Type B pancreatic cell (in vitro differentiated cells): ENCODE measurements around the gene PODXL2. TPM values are rescaled to one million over a fixed set of nuclear protein-coding genes. Genes with fewer than 3 reads are reported as not detected.

Experiments used
- DNase-seq: peaks from one replicate; pipeline ENCODE4 v3.0.0; 2021; ENCODE audit warnings: mixed read lengths; ENCODE audit not compliant: unreplicated experiment; ENCODE audit errors: extremely low spot score
- H3K27ac Mint-ChIP-seq: 2 replicates; pipeline ENCODE4 v1.8.0; 2021; ENCODE audit warnings: mild to moderate bottlenecking, mixed read lengths
- H3K27me3 Mint-ChIP-seq: 2 replicates; pipeline ENCODE4 v1.8.0; 2021; ENCODE audit warnings: mixed read lengths
- H3K36me3 Mint-ChIP-seq: 2 replicates; pipeline ENCODE4 v1.8.0; 2021; ENCODE audit warnings: mixed read lengths
- H3K4me1 Mint-ChIP-seq: one replicate; pipeline ENCODE4 v1.8.0; 2021; ENCODE audit warnings: mixed read lengths; ENCODE audit not compliant: unreplicated experiment
- H3K4me3 Mint-ChIP-seq: 2 replicates; pipeline ENCODE4 v1.8.0; 2021; ENCODE audit warnings: mild to moderate bottlenecking, mixed read lengths
- H3K9me3 Mint-ChIP-seq: 2 replicates; pipeline ENCODE4 v1.8.0; 2021; ENCODE audit warnings: mixed read lengths
- CTCF ChIP-seq: fragments of 200-600 bp; sonication (generic); conservative IDR thresholded peaks from 2 replicates; pipeline ENCODE4 v1.5.0; 2021; ENCODE audit warnings: antibody characterized with exemption, mild to moderate bottlenecking
- total RNA-seq: library from RNA; stranded (reverse); gene quantifications from 2 replicates; pipeline ENCODE4 v1.2.1, GENCODE V29; 2021; ENCODE audit warnings: low replicate concordance

PODXL2 gene
- total RNA-seq, 1 donor from 2014 or later, result 48.9 TPM

GRCh38 chr3:127632035-127632820, 3.2 kb downstream of the PODXL2 start:
- peaks cover 8% of the 10 kb centered on the region for H3K36me3 Mint-ChIP-seq
- H3K27me3 Mint-ChIP-seq, result peaks cover 40% of the 10 kb centered on the region
- peak overlapping the region; percentile 60 for H3K4me3 Mint-ChIP-seq
- no peaks in the 10 kb centered on the region for H3K9me3 Mint-ChIP-seq
- H3K4me1 Mint-ChIP-seq, result peaks cover 29% of the 10 kb centered on the region
- no peak for DNase-seq
- TF ChIP-seq CTCF, result no peak
- H3K27ac Mint-ChIP-seq, result no peak overlapping the region

GRCh38 chr3:127634653-127635052, 5.7 kb downstream of the PODXL2 start:
- peaks cover 38% of the 10 kb centered on the region for H3K4me1 Mint-ChIP-seq
- no peak for TF ChIP-seq CTCF
- no peak overlapping the region for H3K27ac Mint-ChIP-seq
- no peak overlapping the region for H3K4me3 Mint-ChIP-seq
- H3K36me3 Mint-ChIP-seq, result peaks cover 8% of the 10 kb centered on the region
- H3K9me3 Mint-ChIP-seq, result no peaks in the 10 kb centered on the region
- no peak for DNase-seq
- H3K27me3 Mint-ChIP-seq, result peaks cover 23% of the 10 kb centered on the region

GRCh38 chr3:127637546-127637945, 8.6 kb downstream of the PODXL2 start:
- Mint-ChIP-seq H3K4me1 (peaks cover 13% of the 10 kb centered on the region), H3K9me3 (no peaks in the 10 kb centered on the region), H3K27me3 (peaks cover 3% of the 10 kb centered on the region), H3K4me3 (no peak overlapping the region), H3K36me3 (peaks cover 11% of the 10 kb centered on the region), H3K27ac (no peak overlapping the region)
- TF ChIP-seq CTCF, result peak; percentile 32
- DNase-seq, result no peak

GRCh38 chr3:127637971-127638370, 9.0 kb downstream of the PODXL2 start:
- Mint-ChIP-seq H3K4me3 (no peak overlapping the region), H3K27ac (no peak overlapping the region), H3K9me3 (no peaks in the 10 kb centered on the region), H3K27me3 (peaks cover 3% of the 10 kb centered on the region), H3K4me1 (peaks cover 11% of the 10 kb centered on the region), H3K36me3 (peaks cover 11% of the 10 kb centered on the region)
- TF ChIP-seq CTCF, result no peak
- no peak for DNase-seq

- Mint-ChIP-seq H3K27ac (no peak overlapping the region), H3K27me3 (no peaks in the 10 kb centered on the region), H3K4me3 (no peak overlapping the region), H3K9me3 (no peaks in the 10 kb centered on the region), H3K4me1 (peaks cover 11% of the 10 kb centered on the region), H3K36me3 (peaks cover 7% of the 10 kb centered on the region)
- DNase-seq, result no peak
- no peak for TF ChIP-seq CTCF
Measured at GRCh38 chr3:127639173-127640041, 10.4 kb downstream of the PODXL2 start.
